Skeletal muscle tissue (tissue), 4 donors: ENCODE measurements around the gene CHCHD4. TPM values are rescaled to one million over a fixed set of nuclear protein-coding genes. Genes with fewer than 3 reads are reported as not detected.

Source experiments
- H3K27ac ChIP-seq: one replicate; pipeline ENCODE4 v1.7.0; 2013; ENCODE audit warnings: mild to moderate bottlenecking, low read depth, low read length, inconsistent platforms
- H3K27me3 ChIP-seq, 3 donors: one replicate each; pipeline ENCODE4 v1.7.0; 2013; ENCODE audit warnings: low read length in 3 of 3; ENCODE audit not compliant: control insufficient read depth in 3 of 3, insufficient read depth in 3 of 3
- H3K36me3 ChIP-seq, 3 donors: one replicate each; pipeline ENCODE4 v1.7.0; 2013; ENCODE audit warnings: low read length in 3 of 3; ENCODE audit not compliant: control insufficient read depth in 3 of 3, insufficient read depth in 3 of 3
- H3K4me1 ChIP-seq, 3 donors: one replicate each; pipeline ENCODE4 v1.7.0; 2013; ENCODE audit warnings: low read length in 3 of 3, mild to moderate bottlenecking in 3 of 3; ENCODE audit not compliant: control insufficient read depth in 3 of 3, insufficient read depth in 3 of 3
- H3K4me3 ChIP-seq, 3 donors: one replicate each; pipeline ENCODE4 v1.7.0; 2013; ENCODE audit warnings: low read length in 3 of 3
- H3K9ac ChIP-seq, 3 donors: one replicate each; pipeline ENCODE4 v1.7.0; 2013; ENCODE audit warnings: low read length in 3 of 3, mild to moderate bottlenecking in 3 of 3, moderate library complexity in 2 of 3, low read depth in 1 of 3
- H3K9me3 ChIP-seq, 3 donors: one replicate each; pipeline ENCODE4 v1.7.0; 2013; ENCODE audit warnings: low read length in 3 of 3; ENCODE audit not compliant: control insufficient read depth in 3 of 3
- total RNA-seq: library from RNA; depleted of rRNA; stranded (reverse); fragments of >200 nt; gene quantifications from one replicate; pipeline ENCODE4 v1.2.3, GENCODE V29; 2014
- donor health status: Osteomylitis.

Gene CHCHD4
- total RNA-seq, 1 donor from 2014 or later = 12.5 TPM

DNA sequence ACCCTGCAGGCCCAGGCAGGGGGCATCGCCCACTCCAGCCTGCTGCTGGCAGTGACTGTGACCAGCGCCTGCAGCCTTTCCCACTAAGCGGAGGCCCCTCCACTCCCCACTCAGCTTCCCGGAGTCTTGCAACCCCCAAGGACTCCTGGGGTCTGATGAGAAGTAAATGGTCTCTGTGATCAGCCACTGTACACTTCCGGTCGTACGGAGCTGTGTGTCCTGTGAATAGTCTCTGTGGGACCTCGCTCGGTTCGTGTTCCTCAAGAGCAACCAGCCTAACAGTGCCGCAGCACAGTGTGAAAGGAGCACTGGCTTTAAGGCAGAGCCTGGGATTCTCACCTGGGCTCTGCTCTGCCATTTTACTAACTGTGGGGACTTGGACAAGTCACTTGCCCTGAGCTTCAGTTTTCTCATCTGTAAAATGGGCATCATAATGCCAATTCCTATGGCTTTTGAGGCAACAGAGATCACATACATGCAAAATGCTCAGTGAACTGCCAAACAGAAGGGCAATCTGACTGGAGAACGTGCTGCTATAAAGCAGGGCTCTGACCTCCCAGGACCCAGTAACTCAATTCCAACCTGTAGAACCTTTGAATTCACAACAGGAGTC is 26.9 kb upstream of the CHCHD4 start:
- no peak overlapping the region for H3K27ac ChIP-seq
- no peaks in the 10 kb centered on the region for H3K27me3 ChIP-seq
- H3K4me3 ChIP-seq = no peak overlapping the region
- H3K4me1 ChIP-seq = peaks cover 0 to 8% (median 6%) of the 10 kb centered on the region in 3 donors
- peaks cover 57 to 75% (median 61%) of the 10 kb centered on the region in 3 donors for H3K36me3 ChIP-seq
- no peak overlapping the region for H3K9ac ChIP-seq
- no peaks in the 10 kb centered on the region for H3K9me3 ChIP-seq

DNA sequence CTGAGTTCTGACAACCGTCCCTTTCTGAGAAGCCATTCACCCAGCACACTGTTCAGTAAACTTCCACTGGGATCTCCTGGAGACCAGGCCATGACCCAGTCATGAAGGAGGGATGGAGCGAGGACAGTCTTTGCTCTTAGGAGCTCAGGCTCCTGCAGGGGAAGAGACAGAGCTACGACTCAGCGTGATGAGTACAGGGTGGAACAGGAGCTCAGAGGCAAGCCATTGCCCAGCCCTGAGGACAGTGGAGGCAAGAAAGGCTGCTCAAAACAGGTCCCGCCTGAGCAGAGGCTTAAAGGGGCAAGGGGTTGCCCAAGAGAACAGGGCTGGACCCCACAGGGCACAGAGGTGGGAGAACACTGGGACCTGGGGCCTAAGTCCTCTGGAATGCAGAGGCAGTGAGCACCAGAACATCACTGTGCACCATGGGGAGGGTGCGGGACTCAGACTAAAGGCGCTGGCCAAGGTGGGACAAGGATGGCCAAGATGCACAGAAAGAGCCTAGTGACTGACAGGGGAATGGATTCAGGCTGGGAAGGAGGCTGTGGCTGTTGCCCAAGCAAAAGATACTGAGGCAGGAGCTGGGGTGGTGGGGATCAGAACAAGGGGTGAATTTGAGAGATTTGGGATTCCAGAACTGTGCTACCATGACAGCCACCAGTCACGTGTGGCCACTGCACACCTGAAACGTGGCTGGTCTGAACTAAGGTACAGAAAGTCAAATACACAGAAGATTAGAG is 26.0 kb upstream of the CHCHD4 start:
- Histone ChIP-seq H3K27me3 (no peaks in the 10 kb centered on the region), H3K9me3 (no peaks in the 10 kb centered on the region), H3K36me3 (peaks cover 59 to 74% (median 60%) of the 10 kb centered on the region in 3 donors), H3K9ac (no peak overlapping the region), H3K27ac (no peak overlapping the region), H3K4me1 (peaks cover 5 to 8% (median 7%) of the 10 kb centered on the region in 3 donors), H3K4me3 (no peak overlapping the region)

DNA sequence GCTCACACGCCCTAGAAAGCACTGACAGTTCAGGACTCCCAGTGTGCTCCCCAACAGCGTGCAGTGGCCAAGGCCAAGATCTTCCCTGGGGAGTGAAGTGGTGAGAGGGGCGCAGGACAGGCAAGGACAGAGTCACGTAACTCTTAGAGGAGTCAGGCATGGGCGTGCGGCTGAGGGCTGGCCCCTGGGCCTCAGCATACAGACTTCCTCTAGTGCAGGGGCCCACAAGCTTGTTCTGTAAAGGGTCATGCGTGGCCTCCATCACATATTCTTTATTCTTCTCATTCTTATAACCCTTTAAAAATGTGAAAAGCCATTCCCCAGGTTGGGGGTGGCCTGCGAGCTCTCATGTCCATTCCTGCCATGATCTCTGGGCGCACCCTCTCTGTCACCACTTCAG is 25.4 kb upstream of the CHCHD4 start:
- Histone ChIP-seq H3K9me3 (no peaks in the 10 kb centered on the region), H3K9ac (no peak overlapping the region), H3K4me1 (peaks cover 11 to 14% (median 13%) of the 10 kb centered on the region in 3 donors), H3K36me3 (peaks cover 60 to 74% (median 60%) of the 10 kb centered on the region in 3 donors), H3K4me3 (no peak overlapping the region), H3K27me3 (no peaks in the 10 kb centered on the region), H3K27ac (no peak overlapping the region)

GRCh38 chr3:14148041-14148985 is 23.6 kb upstream of the CHCHD4 start:
- Histone ChIP-seq H3K4me3 (no peak overlapping the region), H3K9me3 (no peaks in the 10 kb centered on the region), H3K27me3 (no peaks in the 10 kb centered on the region), H3K27ac (no peak overlapping the region), H3K9ac (no peak overlapping the region), H3K36me3 (peaks cover 46 to 61% (median 49%) of the 10 kb centered on the region in 3 donors), H3K4me1 (peaks cover 22 to 27% (median 27%) of the 10 kb centered on the region in 3 donors)

DNA sequence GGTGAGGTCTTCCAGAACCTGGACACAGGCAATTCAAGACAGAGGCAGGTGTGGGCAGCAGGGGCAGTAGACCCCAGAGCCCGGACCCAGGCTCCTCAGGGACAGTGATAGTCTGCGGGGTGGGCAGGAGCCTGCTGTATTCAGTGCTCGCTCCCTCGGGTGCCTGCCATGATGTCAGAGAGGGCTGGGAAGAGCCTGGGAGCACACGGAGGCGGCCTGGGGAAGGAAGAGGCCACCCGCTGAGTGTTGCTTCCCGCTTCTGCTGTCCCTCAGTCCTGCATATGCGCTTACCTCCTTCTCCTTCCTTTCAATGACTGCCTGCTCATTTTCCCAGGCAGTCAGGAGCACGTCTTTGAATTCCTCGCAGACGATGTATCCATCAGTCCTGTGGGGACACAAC is 22.9 kb upstream of the CHCHD4 start:
- Histone ChIP-seq H3K27ac (no peak overlapping the region), H3K36me3 (peaks cover 40 to 54% (median 49%) of the 10 kb centered on the region in 3 donors)

GRCh38 chr3:14147066-14147435 is 22.4 kb upstream of the CHCHD4 start:
- H3K9me3 ChIP-seq = no peaks in the 10 kb centered on the region
- peaks cover 38 to 50% (median 47%) of the 10 kb centered on the region in 3 donors for H3K36me3 ChIP-seq
- no peak overlapping the region for H3K9ac ChIP-seq
- peaks cover 22 to 28% (median 27%) of the 10 kb centered on the region in 3 donors for H3K4me1 ChIP-seq
- no peak overlapping the region for H3K27ac ChIP-seq
- H3K27me3 ChIP-seq = no peaks in the 10 kb centered on the region
- no peak overlapping the region for H3K4me3 ChIP-seq

More for the DNA sequence above, 22.9 kb upstream of the CHCHD4 start:
- no peaks in the 10 kb centered on the region for H3K27me3 ChIP-seq
- no peak overlapping the region for H3K9ac ChIP-seq
- no peaks in the 10 kb centered on the region for H3K9me3 ChIP-seq
- no peak overlapping the region for H3K4me3 ChIP-seq
- H3K4me1 ChIP-seq = peaks cover 22 to 27% (median 27%) of the 10 kb centered on the region in 3 donors

DNA sequence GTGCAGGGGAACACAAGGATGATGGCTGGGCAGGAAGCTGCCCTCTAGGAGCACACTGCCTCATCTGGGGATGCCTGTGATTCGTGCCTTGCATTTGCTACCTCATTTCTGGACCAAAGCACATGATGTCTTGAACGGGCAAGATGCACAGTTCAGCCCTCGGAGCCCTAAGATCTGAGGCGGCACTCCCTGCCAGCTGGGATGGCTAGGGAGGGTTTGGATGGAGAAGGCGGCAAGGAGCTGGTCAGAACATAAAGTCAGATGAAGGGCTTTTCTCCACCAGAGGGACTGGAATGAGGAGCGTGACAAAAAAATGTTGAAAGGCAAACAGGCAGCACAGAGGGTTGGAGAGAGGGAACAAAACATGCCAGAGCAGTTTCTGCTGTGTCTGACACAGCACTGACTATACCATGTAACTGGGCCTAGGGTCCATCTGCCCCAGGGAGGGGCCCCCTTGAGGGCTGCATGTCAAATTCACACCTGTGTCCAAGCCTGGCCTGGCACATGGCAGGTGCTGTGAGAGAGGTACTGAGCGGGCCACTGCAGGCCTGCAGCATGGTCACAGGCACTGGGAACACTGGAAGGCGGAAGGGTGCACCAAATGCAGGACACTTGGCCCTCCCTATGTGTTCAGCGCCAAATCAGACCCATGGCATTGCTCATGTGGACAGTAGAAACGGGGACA is 21.9 kb upstream of the CHCHD4 start:
- H3K27me3 ChIP-seq = no peaks in the 10 kb centered on the region
- H3K27ac ChIP-seq = no peak overlapping the region
- H3K4me1 ChIP-seq = peaks cover 27 to 33% (median 27%) of the 10 kb centered on the region in 3 donors
- no peak overlapping the region for H3K4me3 ChIP-seq
- no peaks in the 10 kb centered on the region for H3K9me3 ChIP-seq
- no peak overlapping the region for H3K9ac ChIP-seq
- H3K36me3 ChIP-seq = peaks cover 38 to 50% (median 46%) of the 10 kb centered on the region in 3 donors

GRCh38 chr3:14145670-14146380 is 21.2 kb upstream of the CHCHD4 start:
- Histone ChIP-seq H3K9me3 (no peaks in the 10 kb centered on the region), H3K4me3 (no peak overlapping the region), H3K27me3 (no peaks in the 10 kb centered on the region), H3K27ac (peak overlapping the region; percentile 83), H3K9ac (peak overlapping the region in 1 of 3 donors; percentile 33), H3K4me1 (peaks cover 27 to 38% (median 33%) of the 10 kb centered on the region in 3 donors), H3K36me3 (peaks cover 37 to 50% (median 42%) of the 10 kb centered on the region in 3 donors)

DNA sequence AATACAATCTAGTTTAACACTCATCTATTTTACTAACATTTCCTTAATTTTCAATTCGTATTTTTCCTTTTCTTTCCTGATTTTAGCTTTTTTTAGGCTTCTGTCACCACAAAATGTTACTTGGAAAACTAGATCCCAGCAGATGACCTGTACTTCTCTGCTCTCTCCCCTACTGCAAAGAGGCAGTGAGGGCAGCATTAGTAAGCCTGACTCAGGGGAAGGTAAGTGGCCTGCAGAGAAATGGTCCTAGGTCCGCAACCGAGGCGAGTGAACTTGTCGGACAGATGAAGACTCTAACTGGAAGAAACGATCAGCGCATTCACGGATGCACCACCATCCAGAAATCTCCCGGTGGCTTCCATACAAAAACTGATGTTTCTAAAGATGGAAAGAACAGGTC is 20.6 kb upstream of the CHCHD4 start:
- Histone ChIP-seq H3K27ac (peak overlapping the region; percentile 83), H3K9me3 (no peaks in the 10 kb centered on the region), H3K4me1 (peaks cover 27 to 38% (median 34%) of the 10 kb centered on the region in 3 donors), H3K27me3 (no peaks in the 10 kb centered on the region), H3K9ac (peak overlapping the region; percentile 27 to 39 (median 33)), H3K36me3 (peaks cover 38 to 49% (median 43%) of the 10 kb centered on the region in 3 donors), H3K4me3 (no peak overlapping the region)
